Caco-2 (cell line): ENCODE data around the gene CSNK2A2. TPM values are rescaled to one million over a fixed set of nuclear protein-coding genes. Genes with fewer than 3 reads are reported as not detected.

ENCODE experiments used
- BruUV-seq: library from RNA; stranded (reverse); fragments of 400-500 nt; replicated peaks from 2 replicates; lab custom pipeline; 2021; lab: Mats Ljungman, UMichigan
- CTCF ChIA-PET: fragments of 300-600 bp; sonication (Branson Sonifier 250); formaldehyde crosslinking; loops from one replicate; lab custom pipeline; 2022; ENCODE audit warnings: antibody characterized with exemption; lab: Charles Lee
- POLR2A ChIA-PET: fragments of 300-600 bp; sonication (Branson Sonifier 250); formaldehyde crosslinking; loops from one replicate; lab custom pipeline; 2022; ENCODE audit warnings: antibody characterized with exemption; lab: Charles Lee
- DNase-seq, 2 experiments: peaks; one replicate each; pipeline versions ENCODE4 v3.0.0 to v3.0.0-alpha.2; 2020 to 2022
- H3K27me3 ChIP-seq: replicated peaks from 2 replicates; pipeline ENCODE4 v1.6.0; 2011; ENCODE audit warnings: low read length; ENCODE audit not compliant: control insufficient read depth, insufficient read depth
- H3K36me3 ChIP-seq: 2 replicates; pipeline ENCODE4 v1.5.1; 2011; ENCODE audit warnings: low read length; ENCODE audit not compliant: control insufficient read depth, insufficient read depth
- H3K4me1 ChIP-seq: fragments of 250-450 bp; sonication (Bioruptor Pico); 2 replicates; pipeline ENCODE4 v1.5.1; 2020; ENCODE audit warnings: mild to moderate bottlenecking
- H3K4me3 ChIP-seq: 2 replicates; pipeline ENCODE4 v1.5.1; 2011; ENCODE audit warnings: low read depth, mild to moderate bottlenecking, control low read depth, low read length
- H3K9me3 ChIP-seq: fragments of 250-450 bp; sonication (Bioruptor Pico); 2 replicates; pipeline ENCODE4 v1.5.1; 2020; ENCODE audit warnings: mild to moderate bottlenecking, moderate library complexity
- H3K27ac Mint-ChIP-seq: one replicate; pipeline ENCODE4 v1.8.0; 2022; ENCODE audit warnings: mixed read lengths; ENCODE audit not compliant: unreplicated experiment
- H3K27me3 Mint-ChIP-seq: one replicate; pipeline ENCODE4 v1.8.0; 2022; ENCODE audit warnings: mixed read lengths; ENCODE audit not compliant: insufficient read depth, unreplicated experiment
- H3K36me3 Mint-ChIP-seq: one replicate; pipeline ENCODE4 v1.8.0; 2022; ENCODE audit warnings: mild to moderate bottlenecking, mixed read lengths; ENCODE audit not compliant: insufficient read depth, unreplicated experiment
- H3K4me1 Mint-ChIP-seq: one replicate; pipeline ENCODE4 v1.8.0; 2022; ENCODE audit warnings: low read depth, mixed read lengths; ENCODE audit not compliant: unreplicated experiment
- H3K4me3 Mint-ChIP-seq: one replicate; pipeline ENCODE4 v1.8.0; 2022; ENCODE audit warnings: mild to moderate bottlenecking, moderate library complexity, mixed read lengths; ENCODE audit not compliant: unreplicated experiment
- H3K9me3 Mint-ChIP-seq: one replicate; pipeline ENCODE4 v1.8.0; 2022; ENCODE audit warnings: mixed read lengths; ENCODE audit not compliant: unreplicated experiment
- intact Hi-C: fragments of 100-400 bp; cut with micrococcal nuclease; formaldehyde crosslinking; loops from one replicate; pipeline ENCODE4 v1.10.0; 2022; ENCODE audit not compliant: unreplicated experiment
- total RNA-seq: library from RNA; stranded (reverse); gene quantifications from 2 replicates; pipeline ENCODE4 v1.2.3, GENCODE V29; 2022
- TF ChIP-seq, protein P1 (sequence below), 2 experiments: fragments of 200-600 bp in 1 of 2; IDR thresholded peaks; 1 replicate in 1 of 2; 2 replicates in 1 of 2; pipeline versions ENCODE4 v1.5.1 to v1.8.0; 2011 to 2022; ENCODE audit warnings: antibody characterized with exemption in 1 of 2, control low read depth in 1 of 2, inconsistent platforms in 1 of 2, low read depth in 1 of 2, low read length in 1 of 2, mild to moderate bottlenecking in 1 of 2, moderate library complexity in 1 of 2; ENCODE audit not compliant: insufficient read depth in 1 of 2, severe bottlenecking in 1 of 2, unreplicated experiment in 1 of 2

Gene CSNK2A2
- total RNA-seq, 1 experiment from 2014 or later = 181 TPM

DNA sequence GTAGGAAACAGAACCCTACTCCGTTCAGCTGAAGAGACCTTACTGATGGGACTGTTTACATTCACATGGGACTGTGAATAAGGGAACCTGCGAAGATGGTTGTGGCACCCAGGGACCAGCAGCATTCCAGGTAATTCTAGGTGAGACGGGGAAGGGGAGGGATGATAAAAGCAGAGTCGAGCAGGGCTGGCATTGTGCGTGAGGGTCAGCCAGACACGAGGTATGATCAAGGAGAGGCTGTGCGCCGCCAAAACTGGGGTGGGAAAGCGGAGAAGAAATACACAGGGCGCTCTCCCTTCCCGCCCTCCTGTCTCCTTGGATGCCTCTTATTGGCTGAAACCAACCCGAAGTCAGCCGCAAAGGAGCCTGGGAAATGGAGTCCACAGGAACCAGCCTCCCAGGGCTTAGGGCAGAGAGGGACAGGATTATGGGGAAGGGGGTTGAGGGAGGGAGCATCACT, 38.4 kb upstream of the CSNK2A2 start:
- POLR2A ChIA-PET = no interaction called here
- intact Hi-C loops = loop anchor here (1.0 to 5.0 kb wide), 2 partner anchors 13 to 39 kb away; partner anchors contain the start of gene CSNK2A2
- no peaks in the 10 kb centered on the region for H3K9me3 Mint-ChIP-seq

DNA sequence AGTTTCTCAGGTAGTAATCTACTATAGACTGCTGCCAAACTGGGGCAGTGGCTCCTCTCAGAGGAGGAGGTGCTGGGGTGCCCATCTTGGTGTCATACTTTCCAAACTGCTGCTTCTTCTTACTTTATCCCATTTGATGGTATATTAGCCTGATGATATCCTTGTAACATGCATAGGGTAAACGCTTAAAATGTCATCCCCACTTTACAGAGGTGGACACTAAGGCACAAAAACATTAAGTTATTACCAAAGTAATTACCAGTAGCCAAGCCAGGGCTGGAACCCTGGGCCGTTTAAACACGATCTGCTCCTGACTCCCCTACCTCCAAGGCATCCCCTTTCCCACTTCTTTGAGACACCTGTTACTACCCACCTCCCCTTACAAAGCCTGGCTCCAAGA, 37.8 kb upstream of the CSNK2A2 start:
- DNase-seq = no peak
- TF ChIP-seq, protein P1, sequence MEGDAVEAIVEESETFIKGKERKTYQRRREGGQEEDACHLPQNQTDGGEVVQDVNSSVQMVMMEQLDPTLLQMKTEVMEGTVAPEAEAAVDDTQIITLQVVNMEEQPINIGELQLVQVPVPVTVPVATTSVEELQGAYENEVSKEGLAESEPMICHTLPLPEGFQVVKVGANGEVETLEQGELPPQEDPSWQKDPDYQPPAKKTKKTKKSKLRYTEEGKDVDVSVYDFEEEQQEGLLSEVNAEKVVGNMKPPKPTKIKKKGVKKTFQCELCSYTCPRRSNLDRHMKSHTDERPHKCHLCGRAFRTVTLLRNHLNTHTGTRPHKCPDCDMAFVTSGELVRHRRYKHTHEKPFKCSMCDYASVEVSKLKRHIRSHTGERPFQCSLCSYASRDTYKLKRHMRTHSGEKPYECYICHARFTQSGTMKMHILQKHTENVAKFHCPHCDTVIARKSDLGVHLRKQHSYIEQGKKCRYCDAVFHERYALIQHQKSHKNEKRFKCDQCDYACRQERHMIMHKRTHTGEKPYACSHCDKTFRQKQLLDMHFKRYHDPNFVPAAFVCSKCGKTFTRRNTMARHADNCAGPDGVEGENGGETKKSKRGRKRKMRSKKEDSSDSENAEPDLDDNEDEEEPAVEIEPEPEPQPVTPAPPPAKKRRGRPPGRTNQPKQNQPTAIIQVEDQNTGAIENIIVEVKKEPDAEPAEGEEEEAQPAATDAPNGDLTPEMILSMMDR (IDR thresholded peaks at IDR 0.05; ENCODE audit: insufficient read depth in 1 of 2, low read depth in 1 of 2, low read length in 1 of 2, severe bottlenecking in 1 of 2, unreplicated experiment in 1 of 2) = no peak
- Histone ChIP-seq H3K4me3 (peak overlapping the region; percentile 47; the same call in 1 of the 2 replicates), H3K36me3 (no peaks in the 10 kb centered on the region), H3K9me3 (no peaks in the 10 kb centered on the region), H3K4me1 (0 out of 2 replicates have a peak, but pooled peaks cover 2% of the 10 kb centered on the region), H3K27me3 (no peaks in the 10 kb centered on the region)
- BruUV-seq = no TSS peak
- Mint-ChIP-seq H3K27ac (no peak overlapping the region), H3K9me3 (no peaks in the 10 kb centered on the region), H3K4me1 (peaks cover 6% of the 10 kb centered on the region), H3K4me3 (peak overlapping the region; percentile 91), H3K36me3 (no peaks in the 10 kb centered on the region), H3K27me3 (peaks cover 15% of the 10 kb centered on the region)
- ChIA-PET CTCF (no interaction called here), POLR2A (no interaction called here)
- intact Hi-C loops = loop anchor here (1.0 to 5.0 kb wide), 2 partner anchors 14 to 38 kb away; partner anchors contain the start of gene CSNK2A2

More for the DNA sequence above, 38.4 kb upstream of the CSNK2A2 start:
- BruUV-seq = no TSS peak
- peak; percentile 83 to 86 for DNase-seq
- H3K36me3 ChIP-seq = no peaks in the 10 kb centered on the region
- Mint-ChIP-seq H3K4me3 (peak overlapping the region; percentile 91), H3K4me1 (peaks cover 8% of the 10 kb centered on the region), H3K36me3 (no peaks in the 10 kb centered on the region), H3K27me3 (peaks cover 15% of the 10 kb centered on the region), H3K27ac (no peak overlapping the region)
- CTCF ChIA-PET = no interaction called here
- H3K4me1 ChIP-seq = 0 out of 2 replicates have a peak, but pooled peaks cover 2% of the 10 kb centered on the region
- peak overlapping the region; percentile 47 for H3K4me3 ChIP-seq
- TF ChIP-seq, protein P1 (IDR thresholded peaks at IDR 0.05; ENCODE audit: insufficient read depth in 1 of 2, low read depth in 1 of 2, low read length in 1 of 2, severe bottlenecking in 1 of 2, unreplicated experiment in 1 of 2) = no peak
- H3K9me3 ChIP-seq = no peaks in the 10 kb centered on the region
- H3K27me3 ChIP-seq = no peaks in the 10 kb centered on the region

DNA sequence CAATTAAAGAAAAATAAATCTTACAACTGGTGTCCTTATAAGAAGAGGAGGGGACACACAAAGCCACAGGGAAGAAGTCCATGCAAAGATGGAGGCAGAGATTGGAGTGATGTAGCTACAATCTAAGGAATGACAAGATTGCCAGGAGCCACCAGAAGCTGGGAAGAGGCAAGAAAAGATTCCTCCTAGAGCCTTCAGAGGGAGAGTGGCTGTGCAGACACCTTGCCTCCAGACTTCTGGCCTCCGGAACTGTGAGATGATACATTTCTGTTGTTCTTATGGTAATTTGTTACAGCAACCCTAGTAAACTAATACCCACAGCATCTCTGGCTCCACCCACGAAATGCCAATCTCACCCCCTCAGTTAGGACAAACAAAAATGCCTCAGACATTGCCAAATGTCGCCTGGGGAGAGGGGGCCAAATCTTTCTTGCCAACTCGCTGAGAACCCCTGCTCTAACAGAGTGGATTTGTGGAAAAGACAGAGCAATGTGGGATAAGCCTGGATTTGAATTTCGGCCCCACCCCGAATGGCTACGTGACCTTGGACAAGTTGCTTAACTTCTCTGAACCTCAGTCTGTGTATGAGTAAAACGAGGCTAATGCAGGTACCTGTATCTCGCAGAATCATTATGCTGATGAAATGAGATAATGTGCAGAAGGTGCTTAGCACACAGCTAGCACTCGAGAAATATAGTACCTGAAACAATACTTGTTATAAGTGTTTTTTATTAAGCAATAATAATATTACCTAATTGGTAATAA, 37.1 kb upstream of the CSNK2A2 start:
- no peaks in the 10 kb centered on the region for H3K36me3 Mint-ChIP-seq
- Histone ChIP-seq H3K27me3 (no peaks in the 10 kb centered on the region), H3K36me3 (no peaks in the 10 kb centered on the region), H3K4me3 (no peak overlapping the region), H3K4me1 (0 out of 2 replicates have a peak, but pooled peaks cover 2% of the 10 kb centered on the region), H3K9me3 (no peaks in the 10 kb centered on the region)
- CTCF ChIA-PET = no interaction called here
- intact Hi-C loops = loop anchor here (5.0 kb wide), 1 partner anchor 38 kb away; the partner anchor contains the start of gene CSNK2A2
- H3K4me1 Mint-ChIP-seq = peaks cover 6% of the 10 kb centered on the region
- H3K4me3 Mint-ChIP-seq = no peak overlapping the region
- TF ChIP-seq, protein P1 (IDR thresholded peaks at IDR 0.05; ENCODE audit: insufficient read depth in 1 of 2, low read depth in 1 of 2, low read length in 1 of 2, severe bottlenecking in 1 of 2, unreplicated experiment in 1 of 2) = no peak
- H3K27ac Mint-ChIP-seq = no peak overlapping the region
- peaks cover 11% of the 10 kb centered on the region for H3K27me3 Mint-ChIP-seq
- no peak for DNase-seq
- BruUV-seq = no TSS peak
- no peaks in the 10 kb centered on the region for H3K9me3 Mint-ChIP-seq
- POLR2A ChIA-PET = no interaction called here
